DMS53 treated with DMSO at 0.1 percent for 48 hours (cell line): ENCODE results near the gene ANKS1B.

Source experiments
- DNase-seq: peaks from one replicate; lab custom pipeline; 2025; ENCODE audit not compliant: unreplicated experiment; lab: John Stamatoyannopoulos, UW

The ANKS1B gene

GRCh38 chr12:98748463-98748862, 1236.3 kb downstream of the ANKS1B start:
- no peak for DNase-seq

GRCh38 chr12:98745578-98746391, 1239.0 kb downstream of the ANKS1B start:
- DNase-seq: no peak

GRCh38 chr12:98744680-98745079, 1240.1 kb downstream of the ANKS1B start:
- DNase-seq: no peak

- DNase-seq: no peak
Measured at GRCh38 chr12:98743362-98743953, 1241.3 kb downstream of the ANKS1B start.

GRCh38 chr12:98741556-98742265, 1243.0 kb downstream of the ANKS1B start:
- no peak for DNase-seq

GRCh38 chr12:98741196-98741555, 1243.6 kb downstream of the ANKS1B start:
- no peak for DNase-seq

GRCh38 chr12:98740751-98741150, 1244.0 kb downstream of the ANKS1B start:
- DNase-seq: no peak

GRCh38 chr12:98738539-98738938, 1246.2 kb downstream of the ANKS1B start:
- DNase-seq: no peak

GRCh38 chr12:98738002-98738401, 1246.7 kb downstream of the ANKS1B start:
- DNase-seq: no peak

- peak; percentile 54 for DNase-seq
Measured at GRCh38 chr12:98737322-98737712, 1247.4 kb downstream of the ANKS1B start.

- DNase-seq: peak; percentile 92
Measured at GRCh38 chr12:98736352-98737321, 1248.1 kb downstream of the ANKS1B start.

- DNase-seq: no peak
Measured at GRCh38 chr12:98735821-98736220, 1248.9 kb downstream of the ANKS1B start.

- no peak for DNase-seq
Measured at GRCh38 chr12:98733667-98734350, 1250.9 kb downstream of the ANKS1B start.

- DNase-seq: no peak
Measured at GRCh38 chr12:98730412-98730811, 1254.3 kb downstream of the ANKS1B start.

GRCh38 chr12:98727196-98727595, 1257.5 kb downstream of the ANKS1B start:
- DNase-seq: no peak

GRCh38 chr12:98725476-98726247, 1259.1 kb downstream of the ANKS1B start:
- peak; percentile 43 for DNase-seq

- DNase-seq: no peak
Measured at GRCh38 chr12:98724384-98725155, 1260.2 kb downstream of the ANKS1B start.

GRCh38 chr12:98721204-98721702, 1263.5 kb downstream of the ANKS1B start:
- DNase-seq: no peak
